Gastrocnemius medialis (tissue), 4 donors: ENCODE results near the gene CDH5. TPM values are rescaled to one million over a fixed set of nuclear protein-coding genes. Genes with fewer than 3 reads are reported as not detected.

Experiments
- ATAC-seq, 2 donors: fragments of 150-250 bp; one replicate each; pipeline ENCODE4 v1.9.1; 2016
- DNase-seq, 2 donors: peaks; one replicate each; pipeline ENCODE4 v3.0.0-alpha.2; 2019
- H3K27ac ChIP-seq, 4 donors: fragments of 200-600 bp; sonication (generic); 1 replicate in 1 of 4; 2 replicates in 3 of 4; pipeline ENCODE4 v1.5.1; 2016 to 2018; ENCODE audit warnings: mild to moderate bottlenecking in 2 of 4, moderate library complexity in 1 of 4
- H3K27me3 ChIP-seq, 3 donors: fragments of 200-600 bp; sonication (generic) in 2 of 3; 1 replicate in 1 of 3; 2 replicates in 2 of 3; pipeline versions ENCODE4 v1.5.1 to v1.6.0; 2016 to 2019; ENCODE audit warnings: mild to moderate bottlenecking in 1 of 3, moderate library complexity in 1 of 3
- H3K36me3 ChIP-seq, 2 donors: fragments of 200-600 bp; sonication (generic) in 1 of 2; one replicate each; pipeline ENCODE4 v1.5.1; 2017 to 2018
- H3K4me1 ChIP-seq, 2 donors: fragments of 200-600 bp; sonication (generic) in 1 of 2; one replicate each; pipeline ENCODE4 v1.5.1; 2016 to 2017; ENCODE audit warnings: mild to moderate bottlenecking in 2 of 2
- H3K4me3 ChIP-seq, 4 donors: fragments of 200-600 bp; sonication (generic) in 3 of 4; 1 replicate in 1 of 4; 2 replicates in 3 of 4; pipeline ENCODE4 v1.5.1; 2016 to 2019; ENCODE audit warnings: mild to moderate bottlenecking in 2 of 4
- H3K9me3 ChIP-seq, 3 donors: fragments of 200-600 bp; sonication (generic) in 2 of 3; 1 replicate in 1 of 3; 2 replicates in 2 of 3; pipeline ENCODE4 v1.5.1; 2016 to 2019
- CTCF ChIP-seq, 5 experiments: fragments of 450-650 bp in 3 of 5; fragments of 200-600 bp in 2 of 5; sonication (generic) in 2 of 5; IDR thresholded peaks in 4 of 5; conservative IDR thresholded peaks in 1 of 5; 1 replicate in 4 of 5; 2 replicates in 1 of 5; pipeline ENCODE4 v1.5.1; 2016 to 2019; ENCODE audit warnings: antibody characterized with exemption in 5 of 5, mild to moderate bottlenecking in 3 of 5, moderate library complexity in 3 of 5
- POLR2A ChIP-seq, 2 donors: fragments of 450-650 bp; IDR thresholded peaks; one replicate each; pipeline ENCODE4 v1.6.1; 2017; ENCODE audit warnings: antibody characterized with exemption in 2 of 2, mild to moderate bottlenecking in 2 of 2, moderate library complexity in 2 of 2
- in situ Hi-C, 4 donors: fragments of 200-750 bp; cut with MboI; loops; one replicate each; pipeline versions ENCODE4 v1.15.0 to v1.8.0; 2017; ENCODE audit warnings: low sequenced_read_pairs in 4 of 4
- intact Hi-C: fragments of 100-400 bp; cut with DNase I; formaldehyde crosslinking; loops from one replicate; pipeline ENCODE4 v1.15.1; 2023; ENCODE audit warnings: low total_unique reads
- total RNA-seq, 4 donors: library from RNA; depleted of rRNA; stranded (reverse); fragments of >200 nt; gene quantifications; one replicate each; pipeline versions ENCODE4 v1.1.0 to v1.2.3, GENCODE V29; 2016

The CDH5 gene
- total RNA-seq, 4 donors from 2014 or later = 24.3 to 37.4 (median 31.7) TPM

DNA sequence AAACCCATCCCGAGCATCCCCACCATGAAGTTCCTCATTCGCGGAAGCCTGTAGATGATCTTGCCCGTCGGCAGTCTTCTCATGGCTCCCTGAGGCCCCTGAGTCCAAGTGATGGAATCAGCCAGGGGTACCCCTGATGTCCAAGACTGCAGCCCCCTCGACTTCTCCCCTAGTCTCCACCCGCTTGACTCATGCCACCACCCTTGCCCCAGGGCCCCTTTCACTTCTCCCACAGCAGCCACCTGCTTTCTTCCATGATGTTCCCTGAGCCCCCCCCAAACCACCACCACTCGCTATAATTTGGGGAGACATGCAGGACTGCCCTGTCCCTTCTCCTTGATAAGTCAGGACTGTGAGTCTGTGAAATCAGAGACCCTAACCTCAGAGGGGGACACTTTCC, 72.0 kb downstream of the CDH5 start:
- intact Hi-C loops (no loop called here), in situ Hi-C loops (no loop called here)
- ATAC-seq (no peak), DNase-seq (no peak)
- Histone ChIP-seq H3K27me3 (peaks cover 0 to 4% (median 0%) of the 10 kb centered on the region in 3 donors), H3K4me1 (no peaks in the 10 kb centered on the region), H3K36me3 (no peaks in the 10 kb centered on the region), H3K9me3 (no peaks in the 10 kb centered on the region), H3K4me3 (no peak overlapping the region), H3K27ac (no peak overlapping the region)
- TF ChIP-seq POLR2A (IDR thresholded peaks at IDR 0.05) = no peak
- no peak for TF ChIP-seq CTCF (IDR thresholded peaks at IDR 0.05 in 4 of 5, conservative IDR thresholded peaks at IDR 0.05 in 1 of 5)

GRCh38 chr16:66439051-66439730, 72.7 kb downstream of the CDH5 start:
- TF ChIP-seq POLR2A (IDR thresholded peaks at IDR 0.05) = no peak
- TF ChIP-seq CTCF (IDR thresholded peaks at IDR 0.05 in 4 of 5, conservative IDR thresholded peaks at IDR 0.05 in 1 of 5) = no peak
- no peaks in the 10 kb centered on the region for H3K9me3 ChIP-seq
- intact Hi-C loops = no loop called here

DNA sequence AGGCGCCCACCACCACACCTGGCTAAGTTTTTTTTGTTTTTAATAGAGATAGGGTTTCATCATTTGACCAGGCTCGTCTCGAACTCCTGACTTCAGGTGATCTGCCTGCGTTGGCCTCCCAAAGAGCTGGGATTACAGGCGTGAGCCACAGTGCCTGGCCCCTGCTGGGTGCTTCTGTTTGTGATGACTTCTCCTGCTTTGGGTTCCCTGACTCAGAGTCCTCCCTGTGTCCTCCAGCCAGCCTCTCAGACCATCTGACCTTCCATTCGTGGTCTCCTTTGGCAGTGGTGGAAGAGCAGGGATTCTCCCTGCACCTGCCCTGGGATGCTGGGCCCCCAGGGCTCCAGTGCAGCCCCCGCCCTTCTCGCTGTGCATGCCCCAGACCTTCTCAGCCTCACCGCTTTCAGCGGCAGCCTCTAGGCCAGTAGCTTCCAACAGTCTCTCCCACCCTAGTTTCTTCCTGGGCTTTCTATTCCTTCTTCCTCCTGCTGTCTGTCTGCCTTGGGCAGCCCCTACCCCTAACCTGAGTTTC, 73.8 kb downstream of the CDH5 start:
- Histone ChIP-seq H3K36me3 (no peaks in the 10 kb centered on the region), H3K9me3 (no peaks in the 10 kb centered on the region), H3K4me3 (no peak overlapping the region), H3K27me3 (no peaks in the 10 kb centered on the region), H3K27ac (no peak overlapping the region), H3K4me1 (no peaks in the 10 kb centered on the region)
- TF ChIP-seq CTCF (IDR thresholded peaks at IDR 0.05 in 4 of 5, conservative IDR thresholded peaks at IDR 0.05 in 1 of 5) (no peak), POLR2A (IDR thresholded peaks at IDR 0.05) (no peak)
- ATAC-seq = no peak
- no peak for DNase-seq
- intact Hi-C loops = no loop called here
- in situ Hi-C loops = no loop called here

More at GRCh38 chr16:66439051-66439730, 72.7 kb downstream of the CDH5 start:
- DNase-seq = no peak
- no peak overlapping the region for H3K4me3 ChIP-seq
- no peak overlapping the region for H3K27ac ChIP-seq
- no peaks in the 10 kb centered on the region for H3K4me1 ChIP-seq
- peaks cover 0 to 2% (median 0%) of the 10 kb centered on the region in 3 donors for H3K27me3 ChIP-seq
- ATAC-seq = no peak
- H3K36me3 ChIP-seq = no peaks in the 10 kb centered on the region
- in situ Hi-C loops = no loop called here

GRCh38 chr16:66440970-66441369, 74.5 kb downstream of the CDH5 start:
- intact Hi-C loops (no loop called here), in situ Hi-C loops (no loop called here)
- DNase-seq = no peak
- TF ChIP-seq CTCF (IDR thresholded peaks at IDR 0.05 in 4 of 5, conservative IDR thresholded peaks at IDR 0.05 in 1 of 5) = no peak
- no peaks in the 10 kb centered on the region for H3K4me1 ChIP-seq
- no peak overlapping the region for H3K27ac ChIP-seq
- H3K36me3 ChIP-seq = no peaks in the 10 kb centered on the region
- no peak for ATAC-seq
- H3K9me3 ChIP-seq = no peaks in the 10 kb centered on the region
- H3K27me3 ChIP-seq = no peaks in the 10 kb centered on the region
- no peak overlapping the region for H3K4me3 ChIP-seq
